Activated CD8-positive, alpha-beta T cell treated with anti-CD3 and anti-CD28 coated beads for 36 hours (primary cell): ENCODE results near the gene RGS5. TPM values are rescaled to one million over a fixed set of nuclear protein-coding genes. Genes with fewer than 3 reads are reported as not detected.

Source experiments
- ATAC-seq: fragments of 200-7000 bp; cut with Tn5 transposase; one replicate; pipeline ENCODE4 v1.10.0; 2021; ENCODE audit warnings: mild to moderate bottlenecking, moderate library complexity
- CTCF ChIA-PET: fragments of 350-600 bp; sonication (Branson Sonifier 250); formaldehyde crosslinking; loops from one replicate; lab custom pipeline; 2021; ENCODE audit warnings: antibody characterized with exemption; lab: Charles Lee
- POLR2A ChIA-PET: fragments of 350-600 bp; sonication (Branson Sonifier 250); formaldehyde crosslinking; loops from one replicate; lab custom pipeline; 2021; ENCODE audit warnings: antibody characterized with exemption; lab: Charles Lee
- DNase-seq: peaks from one replicate; pipeline ENCODE4 v3.0.0-alpha.2; 2020
- H3K27ac Mint-ChIP-seq: one replicate; pipeline ENCODE4 v1.8.0; 2021; ENCODE audit warnings: mild to moderate bottlenecking, mixed read lengths
- H3K27me3 Mint-ChIP-seq: one replicate; pipeline ENCODE4 v1.8.0; 2021; ENCODE audit warnings: mixed read lengths
- H3K36me3 Mint-ChIP-seq: one replicate; pipeline ENCODE4 v1.8.0; 2021; ENCODE audit warnings: low read depth, mixed read lengths
- H3K4me1 Mint-ChIP-seq: one replicate; pipeline ENCODE4 v1.8.0; 2021; ENCODE audit warnings: low read depth, mixed read lengths
- H3K4me3 Mint-ChIP-seq: one replicate; pipeline ENCODE4 v1.8.0; 2021; ENCODE audit warnings: mild to moderate bottlenecking, moderate library complexity, mixed read lengths
- H3K9me3 Mint-ChIP-seq: one replicate; pipeline ENCODE4 v1.8.0; 2021; ENCODE audit warnings: mixed read lengths
- CTCF ChIP-seq: fragments of 200-600 bp; IDR thresholded peaks from one replicate; pipeline ENCODE4 v1.8.0; 2022; ENCODE audit warnings: antibody characterized with exemption, mild to moderate bottlenecking
- intact Hi-C: fragments of 100-400 bp; cut with micrococcal nuclease; formaldehyde crosslinking; loops from one replicate; pipeline ENCODE4 v1.10.0; 2022
- total RNA-seq, 2 experiments: library from RNA; stranded (reverse); gene quantifications; one replicate each; pipeline ENCODE4 v1.2.3, GENCODE V29; 2021

The RGS5 gene
- total RNA-seq, 2 experiments from 2014 or later = 3.6 to 6.0 TPM

DNA sequence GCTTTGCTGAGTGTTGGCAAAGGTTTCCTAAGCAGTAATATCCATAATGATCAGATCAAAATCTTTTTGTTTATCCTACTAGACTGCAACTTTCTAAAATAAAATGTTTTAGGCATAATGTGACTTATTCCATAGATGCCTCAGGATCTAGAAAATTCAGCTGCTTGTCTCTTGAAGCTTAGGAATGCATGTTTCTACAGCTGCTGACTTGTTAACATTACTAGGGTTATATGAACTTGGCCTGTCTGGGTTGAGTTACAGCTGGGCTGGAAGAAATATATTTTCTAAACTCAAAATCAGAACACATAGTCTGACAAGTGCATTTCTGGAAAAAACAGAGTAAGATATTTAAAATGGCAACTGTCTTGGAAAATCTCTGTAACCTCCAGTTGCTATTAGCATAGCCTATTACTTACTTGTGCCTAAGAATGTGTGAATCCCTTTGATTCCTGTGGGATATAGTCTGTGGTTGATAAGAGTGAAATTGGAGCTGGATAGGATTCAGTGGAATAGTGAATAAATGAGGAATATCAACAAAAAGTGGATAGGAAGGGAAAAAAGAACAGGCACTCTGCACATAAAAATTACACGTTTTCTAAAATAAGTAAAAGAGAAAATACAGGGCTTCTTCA, 72.4 kb downstream of the RGS5 start:
- Mint-ChIP-seq H3K4me1 (no peaks in the 10 kb centered on the region), H3K4me3 (no peak overlapping the region), H3K27me3 (peaks cover 4% of the 10 kb centered on the region), H3K27ac (no peak overlapping the region), H3K36me3 (no peaks in the 10 kb centered on the region), H3K9me3 (no peaks in the 10 kb centered on the region)
- TF ChIP-seq CTCF = no peak
- intact Hi-C loops = no loop called here
- POLR2A ChIA-PET = no interaction called here
- DNase-seq (no peak), ATAC-seq (no peak)
- CTCF ChIA-PET = no interaction called here

GRCh38 chr1:163128282-163128681, 74.4 kb downstream of the RGS5 start:
- ATAC-seq = no peak
- H3K27me3 Mint-ChIP-seq = peaks cover 4% of the 10 kb centered on the region
- no peak for DNase-seq
- no peaks in the 10 kb centered on the region for H3K4me1 Mint-ChIP-seq
- no peak overlapping the region for H3K4me3 Mint-ChIP-seq
- POLR2A ChIA-PET = no interaction called here
- TF ChIP-seq CTCF = no peak
- CTCF ChIA-PET = no interaction called here
- no peak overlapping the region for H3K27ac Mint-ChIP-seq
- H3K36me3 Mint-ChIP-seq = no peaks in the 10 kb centered on the region
- H3K9me3 Mint-ChIP-seq = no peaks in the 10 kb centered on the region
- intact Hi-C loops = no loop called here

DNA sequence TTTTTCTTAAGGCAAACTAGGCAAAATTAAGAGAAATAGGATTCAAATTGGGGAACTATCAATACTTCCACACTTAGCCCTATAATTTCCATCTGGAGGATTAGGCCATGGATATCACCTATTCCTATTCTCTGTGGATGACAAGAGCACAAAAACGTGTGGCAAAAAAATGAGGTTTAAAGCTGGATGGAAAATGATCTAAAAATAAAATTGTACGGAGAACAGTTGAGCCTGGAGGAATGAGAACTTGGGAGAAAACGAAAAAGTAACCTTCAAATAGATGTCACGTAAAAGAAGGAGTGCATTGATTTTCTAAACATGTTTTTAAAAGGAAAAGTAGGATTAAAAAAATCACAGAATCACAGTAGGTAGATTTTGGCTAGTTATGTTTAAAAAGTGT, 77.9 kb downstream of the RGS5 start:
- intact Hi-C loops = no loop called here
- Mint-ChIP-seq H3K27ac (no peak overlapping the region), H3K36me3 (no peaks in the 10 kb centered on the region), H3K4me1 (no peaks in the 10 kb centered on the region), H3K4me3 (no peak overlapping the region), H3K27me3 (peaks cover 8% of the 10 kb centered on the region), H3K9me3 (no peaks in the 10 kb centered on the region)
- DNase-seq = no peak
- CTCF ChIA-PET = no interaction called here
- TF ChIP-seq CTCF = no peak
- no peak for ATAC-seq
- POLR2A ChIA-PET = no interaction called here

DNA sequence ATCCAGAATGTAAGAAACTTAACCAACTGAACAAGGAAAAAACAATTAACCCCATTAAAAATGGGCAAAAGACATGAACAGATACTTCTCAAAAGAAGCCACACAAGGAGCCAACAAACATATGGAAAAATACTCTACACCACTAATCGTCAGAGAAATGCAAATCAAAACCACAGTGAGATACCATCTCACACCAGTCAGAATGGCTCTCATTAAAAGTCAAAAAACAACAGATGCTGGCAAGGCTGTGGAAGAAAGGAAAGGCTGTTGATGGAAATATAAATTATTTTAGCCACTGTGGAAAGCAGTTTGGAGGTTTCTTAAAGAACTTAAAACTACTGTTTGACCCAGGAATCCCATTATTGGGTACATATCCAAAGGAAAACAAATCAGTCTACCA, 82.3 kb downstream of the RGS5 start:
- Mint-ChIP-seq H3K27ac (no peak overlapping the region), H3K4me3 (no peak overlapping the region), H3K9me3 (no peaks in the 10 kb centered on the region), H3K36me3 (no peaks in the 10 kb centered on the region), H3K4me1 (no peaks in the 10 kb centered on the region), H3K27me3 (peaks cover 12% of the 10 kb centered on the region)
- TF ChIP-seq CTCF = no peak
- ChIA-PET CTCF (no interaction called here), POLR2A (no interaction called here)
- ATAC-seq (no peak), DNase-seq (no peak)
- intact Hi-C loops = no loop called here

DNA sequence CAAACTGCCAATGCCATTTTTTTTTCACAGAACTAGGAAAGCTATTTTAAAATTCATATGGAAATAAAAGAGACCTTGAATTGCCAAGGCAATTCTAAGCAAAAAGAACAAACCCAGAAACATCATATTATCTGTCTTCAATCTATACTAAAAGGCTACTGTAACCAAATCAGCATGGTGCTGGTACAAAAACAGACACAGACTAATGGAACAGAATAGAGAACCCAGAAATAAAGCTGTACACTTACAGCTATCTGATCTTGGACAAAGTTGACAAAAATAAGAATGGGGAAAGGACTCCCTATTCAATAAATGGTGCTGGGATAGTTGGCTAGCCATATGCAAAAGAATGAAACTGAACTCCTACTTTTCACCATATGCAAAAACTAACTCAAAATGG, 83.0 kb downstream of the RGS5 start:
- Mint-ChIP-seq H3K36me3 (no peaks in the 10 kb centered on the region), H3K9me3 (no peaks in the 10 kb centered on the region)
- POLR2A ChIA-PET = no interaction called here

More for the DNA sequence above, 83.0 kb downstream of the RGS5 start:
- no peak for TF ChIP-seq CTCF
- no peak overlapping the region for H3K4me3 Mint-ChIP-seq
- intact Hi-C loops = no loop called here
- DNase-seq (no peak), ATAC-seq (no peak)
- H3K4me1 Mint-ChIP-seq = no peaks in the 10 kb centered on the region
- peaks cover 12% of the 10 kb centered on the region for H3K27me3 Mint-ChIP-seq
- CTCF ChIA-PET = interaction anchor here (0.6 kb wide), 1 partner anchor 95 kb away, joined by 3 read pairs; no protein-coding TSS in a partner anchor
- H3K27ac Mint-ChIP-seq = no peak overlapping the region
